Fibroblast of pulmonary artery (primary cell): Measurements from ENCODE around the gene ITGB3.

Source experiments
- DNase-seq: peaks from one replicate; pipeline ENCODE4 v3.0.0-alpha.2; 2010; ENCODE audit warnings: low read depth
- H3K4me3 ChIP-seq: replicated peaks from 2 replicates; pipeline ENCODE4 v1.5.1; 2011; ENCODE audit warnings: low read depth, mild to moderate bottlenecking, control low read depth, low read length, moderate library complexity
- TF ChIP-seq, protein P1 (sequence below): IDR thresholded peaks from 2 replicates; pipeline ENCODE4 v1.5.1; 2011; ENCODE audit warnings: mild to moderate bottlenecking, control low read depth, low read length, inconsistent platforms; ENCODE audit errors: missing control alignments

ITGB3 gene

DNA sequence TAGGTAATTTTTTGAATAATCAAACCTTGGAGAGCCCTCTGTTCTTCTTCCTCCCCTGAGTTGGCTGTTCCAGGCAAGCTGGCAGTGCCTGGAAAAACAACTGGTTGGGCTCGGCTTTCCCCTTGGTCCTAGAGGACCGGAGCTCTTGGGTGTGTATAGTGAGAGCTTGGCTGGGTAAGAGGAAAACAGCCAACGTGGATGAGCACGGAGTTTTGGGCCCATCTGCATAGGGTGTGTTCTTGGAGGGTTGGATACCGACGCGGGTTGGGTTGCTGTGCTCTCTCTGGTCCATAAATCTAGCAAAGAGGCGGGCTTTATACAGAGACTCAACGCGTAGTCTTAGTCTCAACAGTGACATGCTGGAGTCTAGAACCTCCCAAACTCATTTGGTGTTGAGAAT is 23.2 kb downstream of the ITGB3 start:
- no peak overlapping the region for H3K4me3 ChIP-seq
- DNase-seq: peak; percentile 85
- TF ChIP-seq, protein P1, sequence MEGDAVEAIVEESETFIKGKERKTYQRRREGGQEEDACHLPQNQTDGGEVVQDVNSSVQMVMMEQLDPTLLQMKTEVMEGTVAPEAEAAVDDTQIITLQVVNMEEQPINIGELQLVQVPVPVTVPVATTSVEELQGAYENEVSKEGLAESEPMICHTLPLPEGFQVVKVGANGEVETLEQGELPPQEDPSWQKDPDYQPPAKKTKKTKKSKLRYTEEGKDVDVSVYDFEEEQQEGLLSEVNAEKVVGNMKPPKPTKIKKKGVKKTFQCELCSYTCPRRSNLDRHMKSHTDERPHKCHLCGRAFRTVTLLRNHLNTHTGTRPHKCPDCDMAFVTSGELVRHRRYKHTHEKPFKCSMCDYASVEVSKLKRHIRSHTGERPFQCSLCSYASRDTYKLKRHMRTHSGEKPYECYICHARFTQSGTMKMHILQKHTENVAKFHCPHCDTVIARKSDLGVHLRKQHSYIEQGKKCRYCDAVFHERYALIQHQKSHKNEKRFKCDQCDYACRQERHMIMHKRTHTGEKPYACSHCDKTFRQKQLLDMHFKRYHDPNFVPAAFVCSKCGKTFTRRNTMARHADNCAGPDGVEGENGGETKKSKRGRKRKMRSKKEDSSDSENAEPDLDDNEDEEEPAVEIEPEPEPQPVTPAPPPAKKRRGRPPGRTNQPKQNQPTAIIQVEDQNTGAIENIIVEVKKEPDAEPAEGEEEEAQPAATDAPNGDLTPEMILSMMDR: no peak

DNA sequence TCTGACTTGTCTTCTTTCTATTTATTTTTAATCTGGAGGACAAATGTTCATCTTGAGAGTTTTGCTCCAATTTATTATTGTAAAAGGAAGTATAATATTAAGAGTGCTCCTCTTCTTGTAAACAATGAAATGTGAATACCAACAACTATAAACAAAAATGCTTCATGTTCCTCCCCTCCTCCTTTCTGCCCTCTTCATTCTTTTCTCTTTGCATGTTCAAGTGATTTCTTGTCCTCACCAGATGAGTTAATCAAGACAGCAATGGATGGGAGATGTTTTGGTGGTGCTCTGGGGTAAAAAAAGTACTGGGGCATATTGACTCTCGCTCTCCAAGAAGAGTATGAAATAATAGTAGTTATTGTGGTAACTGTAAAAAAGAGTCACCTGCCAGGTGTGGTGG is 24.3 kb downstream of the ITGB3 start:
- TF ChIP-seq, protein P1: no peak
- H3K4me3 ChIP-seq: no peak overlapping the region
- DNase-seq: no peak

GRCh38 chr17:47278561-47278960 is 24.9 kb downstream of the ITGB3 start:
- DNase-seq: no peak
- TF ChIP-seq, protein P1: no peak
- H3K4me3 ChIP-seq: no peak overlapping the region

- DNase-seq: peak; percentile 98
- TF ChIP-seq, protein P1: no peak
- H3K4me3 ChIP-seq: no peak overlapping the region
Measured at GRCh38 chr17:47279062-47279801, 25.6 kb downstream of the ITGB3 start.

- TF ChIP-seq, protein P1: no peak
- DNase-seq: peak; percentile 35
- H3K4me3 ChIP-seq: no peak overlapping the region
Measured at GRCh38 chr17:47280072-47280811, 26.6 kb downstream of the ITGB3 start.

GRCh38 chr17:47281216-47281615 is 27.6 kb downstream of the ITGB3 start:
- TF ChIP-seq, protein P1: no peak
- no peak overlapping the region for H3K4me3 ChIP-seq
- DNase-seq: no peak
